Osteoblast (primary cell): Measurements from ENCODE around the gene PRICKLE1. TPM values are rescaled to one million over a fixed set of nuclear protein-coding genes. Genes with fewer than 3 reads are reported as not detected.

Source experiments
- DNase-seq: peaks from one replicate; pipeline ENCODE4 v3.0.0; 2011; ENCODE audit warnings: low spot score, mixed read lengths; ENCODE audit not compliant: insufficient read length; ENCODE audit errors: missing footprints
- H2AFZ ChIP-seq: 2 replicates; pipeline ENCODE4 v1.6.0; 2011; ENCODE audit warnings: mild to moderate bottlenecking, low read length
- H3K27ac ChIP-seq: 2 replicates; pipeline ENCODE4 v1.5.1; 2011; ENCODE audit warnings: mild to moderate bottlenecking, low read depth, low read length, moderate library complexity
- H3K27me3 ChIP-seq: 2 replicates; pipeline ENCODE4 v1.6.0; 2012; ENCODE audit warnings: mild to moderate bottlenecking, control low read depth, inconsistent platforms, low read length, moderate library complexity; ENCODE audit not compliant: insufficient read depth
- H3K36me3 ChIP-seq: 2 replicates; pipeline ENCODE4 v1.5.1; 2011; ENCODE audit warnings: mild to moderate bottlenecking, low read length, control low read depth, moderate library complexity; ENCODE audit not compliant: insufficient read depth
- H3K4me1 ChIP-seq: 2 replicates; pipeline ENCODE4 v1.5.1; 2011; ENCODE audit warnings: mild to moderate bottlenecking, low read length, control low read depth, moderate library complexity; ENCODE audit not compliant: insufficient read depth
- H3K4me2 ChIP-seq: 2 replicates; pipeline ENCODE4 v1.6.0; 2011; ENCODE audit warnings: mild to moderate bottlenecking, low read length; ENCODE audit not compliant: insufficient read depth
- H3K4me3 ChIP-seq: fragments of 200-600 bp; sonication (generic); 3 replicates; pipeline ENCODE4 v1.5.1; 2012; ENCODE audit warnings: mild to moderate bottlenecking, low read length, inconsistent platforms; ENCODE audit not compliant: insufficient read depth
- H3K79me2 ChIP-seq: 2 replicates; pipeline ENCODE4 v1.6.0; 2012; ENCODE audit warnings: mild to moderate bottlenecking, low read length, control low read depth, inconsistent platforms; ENCODE audit not compliant: insufficient read depth
- H3K9me3 ChIP-seq: 2 replicates; pipeline ENCODE4 v1.5.1; 2011; ENCODE audit warnings: low read depth, low read length, control low read depth
- H4K20me1 ChIP-seq: 2 replicates; pipeline ENCODE4 v1.6.0; 2012; ENCODE audit warnings: mild to moderate bottlenecking, low read length, control low read depth; ENCODE audit not compliant: insufficient read depth
- CTCF ChIP-seq: IDR thresholded peaks from 2 replicates; pipeline ENCODE4 v1.5.1; 2011; ENCODE audit warnings: mild to moderate bottlenecking, low read depth, low read length, moderate library complexity; ENCODE audit errors: extremely low read depth
- total RNA-seq: library from RNA; depleted of rRNA; stranded (reverse); fragments of >200 nt; gene quantifications from 2 replicates; pipeline ENCODE4 v1.2.3, GENCODE V29; 2012

The PRICKLE1 gene
- total RNA-seq, 1 donor, result 13.0 TPM

- H3K9me3 ChIP-seq, result no peaks in the 10 kb centered on the region
- H3K27me3 ChIP-seq, result no peaks in the 10 kb centered on the region
- TF ChIP-seq CTCF, result no peak
- DNase-seq, result peak; percentile 80
- peaks cover 64% of the 10 kb centered on the region for H4K20me1 ChIP-seq
- H3K4me3 ChIP-seq, result peak overlapping the region; percentile 87
- H3K4me1 ChIP-seq, result peaks cover 29% of the 10 kb centered on the region
- no peaks in the 10 kb centered on the region for H3K36me3 ChIP-seq
- H3K4me2 ChIP-seq, result peak overlapping the region; percentile 91
- H3K27ac ChIP-seq, result peak overlapping the region; percentile 25
- peak overlapping the region; percentile 1 for H2AFZ ChIP-seq
- H3K79me2 ChIP-seq, result peaks cover 58% of the 10 kb centered on the region
These were observed 107.4 kb downstream of the PRICKLE1 start for GRCh38 chr12:42482041-42482747.

- no peak for DNase-seq
- H3K4me3 ChIP-seq, result peak overlapping the region; percentile 87
These were observed 108.2 kb downstream of the PRICKLE1 start for GRCh38 chr12:42481368-42481767.

GRCh38 chr12:42477941-42478340 is 111.6 kb downstream of the PRICKLE1 start:
- H2AFZ ChIP-seq, result no peak overlapping the region
- no peak overlapping the region for H3K4me2 ChIP-seq
- peaks cover 66% of the 10 kb centered on the region for H4K20me1 ChIP-seq
- no peaks in the 10 kb centered on the region for H3K27me3 ChIP-seq
- peaks cover 86% of the 10 kb centered on the region for H3K79me2 ChIP-seq
- no peak for DNase-seq
- peaks cover 46% of the 10 kb centered on the region for H3K4me1 ChIP-seq
- H3K4me3 ChIP-seq, result no peak overlapping the region
- no peak overlapping the region for H3K27ac ChIP-seq
- no peaks in the 10 kb centered on the region for H3K36me3 ChIP-seq
- no peaks in the 10 kb centered on the region for H3K9me3 ChIP-seq
- TF ChIP-seq CTCF, result no peak

More at GRCh38 chr12:42481368-42481767, 108.2 kb downstream of the PRICKLE1 start:
- peaks cover 29% of the 10 kb centered on the region for H3K4me1 ChIP-seq
- H3K79me2 ChIP-seq, result peaks cover 63% of the 10 kb centered on the region
- TF ChIP-seq CTCF, result no peak
- H3K9me3 ChIP-seq, result no peaks in the 10 kb centered on the region
- no peak overlapping the region for H2AFZ ChIP-seq
- peaks cover 65% of the 10 kb centered on the region for H4K20me1 ChIP-seq
- no peaks in the 10 kb centered on the region for H3K36me3 ChIP-seq
- H3K27me3 ChIP-seq, result no peaks in the 10 kb centered on the region
- H3K27ac ChIP-seq, result no peak overlapping the region
- H3K4me2 ChIP-seq, result peak overlapping the region; percentile 91

- Histone ChIP-seq H3K27ac (no peak overlapping the region), H4K20me1 (peaks cover 51% of the 10 kb centered on the region), H3K9me3 (no peaks in the 10 kb centered on the region), H3K4me3 (no peak overlapping the region), H3K4me2 (no peak overlapping the region), H3K79me2 (peaks cover 77% of the 10 kb centered on the region), H3K4me1 (peaks cover 31% of the 10 kb centered on the region), H2AFZ (no peak overlapping the region), H3K27me3 (no peaks in the 10 kb centered on the region), H3K36me3 (peaks cover 21% of the 10 kb centered on the region)
- no peak for TF ChIP-seq CTCF
- no peak for DNase-seq
These were observed 114.4 kb downstream of the PRICKLE1 start for GRCh38 chr12:42475106-42475505.
